Nephron progenitor cell (in vitro differentiated cells): Measurements from ENCODE around the gene PIK3R1.

Experiments
- DNase-seq: peaks from one replicate; pipeline ENCODE4 v3.0.0; 2021
- H3K27ac Mint-ChIP-seq: 2 replicates; pipeline ENCODE4 v1.8.0; 2021; ENCODE audit warnings: mild to moderate bottlenecking, moderate library complexity, mixed read lengths
- H3K27me3 Mint-ChIP-seq: 2 replicates; pipeline ENCODE4 v1.8.0; 2021; ENCODE audit warnings: mild to moderate bottlenecking, low read depth, mixed read lengths; ENCODE audit not compliant: poor library complexity
- H3K36me3 Mint-ChIP-seq: 2 replicates; pipeline ENCODE4 v1.8.0; 2021; ENCODE audit warnings: low read depth, mixed read lengths
- H3K4me1 Mint-ChIP-seq: 2 replicates; pipeline ENCODE4 v1.8.0; 2021; ENCODE audit warnings: mixed read lengths
- H3K4me3 Mint-ChIP-seq: 2 replicates; pipeline ENCODE4 v1.8.0; 2021; ENCODE audit warnings: mild to moderate bottlenecking, moderate library complexity, mixed read lengths
- H3K9me3 Mint-ChIP-seq: 2 replicates; pipeline ENCODE4 v1.8.0; 2021; ENCODE audit warnings: mild to moderate bottlenecking, moderate library complexity, mixed read lengths
- CTCF ChIP-seq: fragments of 200-600 bp; sonication (generic); IDR thresholded peaks from 2 replicates; pipeline ENCODE4 v1.5.0; 2021; ENCODE audit warnings: antibody characterized with exemption

PIK3R1 gene

GRCh38 chr5:68271124-68271523, 55.6 kb downstream of the PIK3R1 start:
- H3K27ac Mint-ChIP-seq: peak overlapping the region; percentile 77
- no peaks in the 10 kb centered on the region for H3K9me3 Mint-ChIP-seq
- H3K36me3 Mint-ChIP-seq: peaks cover 30% of the 10 kb centered on the region
- no peak for TF ChIP-seq CTCF
- H3K4me3 Mint-ChIP-seq: no peak overlapping the region
- peaks cover 67% of the 10 kb centered on the region for H3K4me1 Mint-ChIP-seq
- H3K27me3 Mint-ChIP-seq: no peaks in the 10 kb centered on the region
- no peak for DNase-seq

- Mint-ChIP-seq H3K4me1 (peaks cover 55% of the 10 kb centered on the region), H3K27me3 (no peaks in the 10 kb centered on the region), H3K36me3 (peaks cover 39% of the 10 kb centered on the region), H3K9me3 (no peaks in the 10 kb centered on the region), H3K4me3 (no peak overlapping the region), H3K27ac (no peak overlapping the region)
- DNase-seq: no peak
- TF ChIP-seq CTCF: no peak
Observed at GRCh38 chr5:68272289-68272688, 56.7 kb downstream of the PIK3R1 start.

GRCh38 chr5:68273717-68274409, 58.3 kb downstream of the PIK3R1 start:
- H3K27ac Mint-ChIP-seq: no peak overlapping the region

GRCh38 chr5:68274847-68275651, 59.5 kb downstream of the PIK3R1 start:
- Mint-ChIP-seq H3K36me3 (peaks cover 62% of the 10 kb centered on the region), H3K27ac (peak overlapping the region; percentile 83), H3K4me1 (peaks cover 45% of the 10 kb centered on the region), H3K27me3 (no peaks in the 10 kb centered on the region), H3K4me3 (no peak overlapping the region), H3K9me3 (no peaks in the 10 kb centered on the region)
- TF ChIP-seq CTCF: no peak
- no peak for DNase-seq

More at GRCh38 chr5:68273717-68274409, 58.3 kb downstream of the PIK3R1 start:
- H3K9me3 Mint-ChIP-seq: no peaks in the 10 kb centered on the region
- H3K4me1 Mint-ChIP-seq: peaks cover 50% of the 10 kb centered on the region
- H3K27me3 Mint-ChIP-seq: no peaks in the 10 kb centered on the region
- H3K4me3 Mint-ChIP-seq: no peak overlapping the region
- no peak for TF ChIP-seq CTCF
- H3K36me3 Mint-ChIP-seq: peaks cover 50% of the 10 kb centered on the region
- DNase-seq: no peak

- no peaks in the 10 kb centered on the region for H3K27me3 Mint-ChIP-seq
- no peaks in the 10 kb centered on the region for H3K9me3 Mint-ChIP-seq
- H3K36me3 Mint-ChIP-seq: peaks cover 77% of the 10 kb centered on the region
- DNase-seq: no peak
- H3K27ac Mint-ChIP-seq: no peak overlapping the region
- no peak overlapping the region for H3K4me3 Mint-ChIP-seq
- TF ChIP-seq CTCF: no peak
- H3K4me1 Mint-ChIP-seq: peaks cover 28% of the 10 kb centered on the region
Observed at GRCh38 chr5:68276740-68277139, 61.2 kb downstream of the PIK3R1 start.
